GM18867 (cell line): ENCODE data around the gene HMGCLL1.

ENCODE experiments used
- ATAC-seq: cut with Tn5 transposase; IDR thresholded peaks from one replicate; pipeline ENCODE4 v1.9.1; 2021; ENCODE audit warnings: mild to moderate bottlenecking, moderate library complexity; ENCODE audit not compliant: unreplicated experiment

HMGCLL1 gene

GRCh38 chr6:55536391-55536956 lies 42.5 kb downstream of the HMGCLL1 start:
- ATAC-seq: no peak

- no peak for ATAC-seq
Observed at GRCh38 chr6:55531496-55531895, 47.5 kb downstream of the HMGCLL1 start.

DNA sequence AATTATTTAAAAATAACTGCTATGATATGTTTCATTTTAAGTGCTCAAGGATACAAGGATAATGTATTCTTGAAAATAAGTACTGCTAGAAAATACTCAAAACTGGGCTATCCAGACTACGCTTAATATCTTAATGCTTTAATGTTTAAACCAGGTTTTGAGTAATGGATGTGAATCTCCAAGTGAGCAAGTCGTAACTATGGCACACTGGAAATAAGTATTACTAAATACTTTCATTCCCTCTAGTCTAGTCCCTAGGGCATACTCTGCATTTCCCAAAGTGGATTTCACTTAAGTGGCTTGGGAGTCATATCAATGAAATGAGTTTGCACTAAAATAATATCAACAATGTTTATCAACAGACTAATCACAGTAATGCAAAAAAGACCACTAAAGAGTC lies 48.1 kb downstream of the HMGCLL1 start:
- no peak for ATAC-seq

GRCh38 chr6:55528624-55529023 lies 50.4 kb downstream of the HMGCLL1 start:
- ATAC-seq: peak; percentile 99

- ATAC-seq: no peak
Observed at GRCh38 chr6:55524441-55524840, 54.6 kb downstream of the HMGCLL1 start.

DNA sequence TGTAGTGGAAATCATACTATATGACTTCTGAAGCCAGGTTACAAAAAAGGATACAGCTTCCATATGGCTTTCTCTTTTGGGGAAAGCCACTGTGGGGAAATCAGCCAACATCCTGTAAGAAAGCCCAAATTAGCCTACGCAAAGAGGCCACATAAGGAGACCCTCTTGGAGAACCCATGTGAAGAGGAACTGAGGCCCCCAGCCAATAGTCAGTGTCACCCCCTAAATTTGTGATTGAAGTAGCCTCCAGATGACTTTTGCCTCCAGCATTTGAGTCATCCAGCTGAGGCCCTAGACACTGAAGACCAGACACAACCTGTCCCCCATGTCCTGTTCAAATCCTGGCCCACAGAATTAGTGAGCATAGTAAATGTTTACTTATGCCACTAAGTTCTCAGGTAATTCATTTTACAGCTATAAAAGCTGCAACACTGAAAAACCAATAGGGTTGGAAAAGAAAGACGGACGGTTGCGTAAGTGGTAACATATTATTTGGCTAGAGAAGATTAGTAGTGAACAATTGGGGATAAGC lies 60.4 kb downstream of the HMGCLL1 start:
- no peak for ATAC-seq

DNA sequence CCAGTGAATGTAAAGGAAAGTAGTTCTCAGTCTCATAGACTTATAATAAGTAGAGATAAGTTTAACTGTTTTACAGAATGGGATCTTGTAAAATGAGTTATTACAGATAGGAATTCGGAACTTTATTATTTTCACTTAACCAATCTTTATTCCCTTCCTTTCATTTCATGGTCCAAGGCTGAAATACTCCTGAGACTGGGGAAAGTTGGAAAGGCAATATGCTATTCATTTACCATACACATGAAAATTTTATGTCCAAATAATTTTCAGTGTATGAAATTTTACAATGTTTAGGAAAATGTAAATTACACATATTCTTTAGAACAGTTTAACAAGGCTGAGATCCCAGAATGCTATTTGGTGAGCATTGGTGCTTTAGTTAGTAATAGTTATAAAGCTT lies 62.3 kb downstream of the HMGCLL1 start:
- no peak for ATAC-seq

DNA sequence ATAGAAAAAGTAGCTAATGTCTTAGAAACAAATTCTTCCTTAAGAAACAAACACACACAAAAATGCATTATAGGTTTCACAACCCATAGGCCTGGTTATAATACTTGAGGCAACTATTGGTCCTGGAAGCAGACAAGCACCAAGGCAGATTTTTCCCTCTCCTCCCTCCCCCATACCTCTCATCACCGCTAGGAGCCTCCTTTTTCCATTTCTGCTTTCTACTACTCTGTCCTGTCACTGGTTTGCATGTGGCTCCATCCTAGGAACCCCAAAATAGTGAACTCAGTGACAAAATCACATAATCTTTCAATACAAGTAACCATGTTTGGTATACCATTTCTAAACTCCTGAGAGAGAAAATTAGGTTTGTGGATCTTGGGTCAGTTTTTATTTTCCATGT lies 66.1 kb downstream of the HMGCLL1 start:
- ATAC-seq: peak; percentile 36

GRCh38 chr6:55511122-55511800 lies 67.7 kb downstream of the HMGCLL1 start:
- ATAC-seq: no peak

DNA sequence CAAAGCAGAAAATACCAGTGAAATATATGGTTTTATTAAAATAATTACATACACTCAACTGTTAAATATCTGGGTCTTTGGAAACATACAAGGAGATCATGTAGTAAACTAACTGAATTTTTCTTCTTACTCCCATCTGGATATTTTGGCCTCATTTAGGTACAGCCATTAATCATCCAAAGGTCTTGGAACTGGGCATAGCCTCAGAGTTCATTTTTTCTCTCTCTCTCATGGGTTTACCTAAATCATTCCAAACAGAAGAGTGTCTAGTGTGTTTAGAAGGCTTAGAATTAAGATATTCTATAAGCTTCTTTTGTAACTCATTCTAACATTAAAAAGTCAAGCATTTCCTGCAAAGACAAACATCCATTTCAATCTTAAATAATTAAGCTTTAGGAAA lies 79.4 kb downstream of the HMGCLL1 start:
- ATAC-seq: no peak

- ATAC-seq: no peak
Observed at GRCh38 chr6:55497694-55498093, 81.3 kb downstream of the HMGCLL1 start.

DNA sequence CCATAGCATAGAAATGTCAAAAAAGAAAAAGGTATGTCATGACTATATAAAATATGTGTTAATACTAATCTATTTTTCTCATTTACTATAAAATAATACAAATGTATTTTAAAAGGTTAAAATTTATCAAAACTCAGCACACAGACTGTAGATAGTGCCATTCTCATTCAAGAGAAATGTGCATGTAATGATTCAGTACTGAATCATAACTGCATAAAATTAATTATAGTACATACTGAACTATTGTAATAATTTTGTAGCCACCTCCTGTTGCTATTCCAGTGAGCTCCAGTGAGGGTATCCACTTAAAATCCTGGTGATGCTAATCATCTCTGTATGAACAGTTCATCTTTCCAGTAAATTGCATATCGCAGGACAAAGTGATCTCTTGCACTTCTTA lies 82.8 kb downstream of the HMGCLL1 start:
- no peak for ATAC-seq

DNA sequence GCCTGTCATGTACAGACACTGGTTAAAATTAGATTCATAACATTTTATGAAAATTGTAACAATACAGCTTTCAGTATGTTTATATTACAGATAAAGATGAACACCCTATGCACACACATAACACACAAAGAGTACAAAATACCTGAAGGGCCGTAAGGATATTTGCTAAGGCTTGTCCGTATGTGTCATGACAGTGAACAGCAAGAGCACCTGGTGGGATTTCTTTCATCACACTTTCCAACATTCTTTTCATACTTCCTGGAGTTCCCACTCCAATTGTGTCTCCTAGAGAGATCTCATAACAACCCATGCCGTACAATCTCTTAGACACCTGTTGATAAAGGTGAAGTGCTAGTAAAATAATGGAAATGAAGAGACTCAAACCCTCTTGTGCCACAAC lies 83.7 kb downstream of the HMGCLL1 start:
- no peak for ATAC-seq

- no peak for ATAC-seq
Observed at GRCh38 chr6:55494411-55494810, 84.6 kb downstream of the HMGCLL1 start.

DNA sequence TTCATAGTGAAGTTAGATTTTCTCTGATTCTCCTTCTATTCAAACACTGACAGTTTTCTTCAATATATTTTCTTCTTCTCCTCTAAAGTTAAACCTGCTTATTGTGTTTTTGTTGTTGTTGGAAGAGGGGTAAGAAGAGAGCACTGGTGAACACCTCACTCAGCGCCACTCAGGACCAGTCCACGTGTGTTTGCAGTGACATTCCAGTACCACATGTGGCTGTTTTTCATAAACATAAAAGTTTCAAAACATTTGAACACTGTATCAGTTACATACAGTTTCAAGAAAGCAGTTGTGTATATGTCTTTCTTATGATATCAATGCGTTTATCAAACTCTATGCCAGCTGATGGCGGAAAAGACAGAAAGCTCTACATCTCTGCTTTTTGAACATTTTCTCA lies 86.7 kb downstream of the HMGCLL1 start:
- no peak for ATAC-seq

DNA sequence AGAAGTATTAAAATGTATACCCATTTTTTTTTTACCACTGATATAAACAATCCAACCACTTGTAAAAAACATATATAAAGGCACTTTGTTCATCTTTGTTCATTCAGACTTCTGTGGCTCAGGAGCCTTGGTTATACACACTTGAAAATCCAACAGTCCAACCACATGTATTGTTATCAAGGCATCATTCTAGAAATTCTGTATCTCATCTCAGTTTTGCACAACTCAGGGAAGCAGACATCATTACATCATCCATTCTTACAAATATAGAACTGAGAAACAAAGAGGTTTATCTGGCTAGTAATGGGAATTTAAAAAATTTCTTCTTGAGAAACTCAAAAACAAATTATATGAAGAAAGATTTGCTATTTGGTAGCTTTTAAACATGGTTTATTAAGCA lies 88.1 kb downstream of the HMGCLL1 start:
- ATAC-seq: no peak

DNA sequence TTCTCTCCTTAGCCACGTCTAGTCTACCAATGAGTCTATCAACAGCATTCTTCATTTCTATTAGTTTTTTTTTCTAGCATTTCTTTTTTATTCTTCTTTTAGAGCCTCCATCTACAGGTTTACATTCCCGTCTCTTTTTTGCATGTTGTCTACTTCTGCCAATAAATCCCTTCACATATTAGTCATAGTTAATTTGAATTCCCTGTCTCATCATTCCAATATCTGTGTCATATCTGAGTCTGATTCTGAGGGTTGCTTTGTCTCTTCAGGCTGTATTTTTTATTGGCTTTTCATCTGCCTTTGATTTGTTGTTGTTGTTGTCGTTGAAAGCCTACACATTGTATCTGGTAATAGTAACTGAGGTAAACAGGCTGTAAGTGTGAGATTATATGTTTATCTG lies 104.6 kb downstream of the HMGCLL1 start:
- ATAC-seq: no peak

DNA sequence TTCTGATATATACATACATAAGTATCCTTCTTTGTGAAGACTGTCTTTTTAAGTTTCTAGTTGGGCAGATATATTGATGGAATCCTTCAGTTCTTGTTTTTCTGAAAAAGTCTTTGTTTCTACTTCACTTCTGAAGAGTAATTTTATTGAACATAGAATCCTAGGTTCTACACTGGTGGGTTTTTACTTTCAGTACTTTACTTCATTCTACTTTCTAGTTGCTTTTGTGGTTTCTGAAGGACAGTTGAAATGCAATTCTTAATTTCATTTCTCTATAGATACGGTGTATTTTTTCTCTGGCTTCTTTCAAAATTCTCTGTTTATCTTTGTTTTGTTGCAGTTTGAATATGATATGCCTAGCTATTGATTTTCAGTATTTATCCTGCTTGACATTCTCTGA lies 105.3 kb downstream of the HMGCLL1 start:
- peak; percentile 71 for ATAC-seq

DNA sequence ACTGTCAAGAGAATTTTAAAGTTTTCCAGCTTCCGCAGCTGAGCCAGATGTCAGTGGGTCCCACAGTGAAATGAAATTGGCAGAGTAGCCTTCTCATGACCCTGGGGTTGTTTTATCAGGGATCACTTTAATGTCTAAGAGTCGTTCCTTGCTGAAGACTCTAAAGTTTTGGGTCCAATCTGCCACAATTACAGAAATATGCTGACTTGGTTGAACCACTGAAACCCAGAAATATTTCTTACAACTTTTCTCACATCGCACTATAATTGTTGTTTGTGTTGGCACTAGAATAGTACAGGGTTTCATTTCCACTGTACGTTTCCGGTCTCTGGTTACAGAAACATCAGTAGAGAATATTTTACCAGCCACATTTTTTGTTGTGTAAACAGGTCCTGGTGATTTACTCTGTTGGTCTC lies 109.0 kb downstream of the HMGCLL1 start:
- ATAC-seq: no peak

DNA sequence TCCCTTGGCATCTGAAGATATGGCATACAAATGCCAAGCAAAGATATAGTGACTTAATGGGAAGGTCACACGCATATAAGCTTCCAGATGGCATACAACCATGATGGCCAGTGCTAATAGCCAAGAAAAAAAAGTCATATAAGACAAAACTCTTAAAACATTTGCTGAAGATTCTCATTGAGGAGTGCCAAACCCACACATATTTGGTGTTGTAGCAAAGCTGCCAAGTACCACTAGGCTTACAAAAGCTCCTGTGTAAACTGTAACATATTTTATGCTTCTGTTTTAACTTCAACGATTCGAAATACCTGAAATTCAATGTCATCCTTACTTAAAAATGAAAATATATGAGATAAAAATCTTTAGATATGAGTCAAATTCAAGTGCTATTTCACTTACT lies 123.0 kb downstream of the HMGCLL1 start:
- ATAC-seq: no peak

- ATAC-seq: no peak
Observed at GRCh38 chr6:55450005-55450404, 129.0 kb downstream of the HMGCLL1 start.

DNA sequence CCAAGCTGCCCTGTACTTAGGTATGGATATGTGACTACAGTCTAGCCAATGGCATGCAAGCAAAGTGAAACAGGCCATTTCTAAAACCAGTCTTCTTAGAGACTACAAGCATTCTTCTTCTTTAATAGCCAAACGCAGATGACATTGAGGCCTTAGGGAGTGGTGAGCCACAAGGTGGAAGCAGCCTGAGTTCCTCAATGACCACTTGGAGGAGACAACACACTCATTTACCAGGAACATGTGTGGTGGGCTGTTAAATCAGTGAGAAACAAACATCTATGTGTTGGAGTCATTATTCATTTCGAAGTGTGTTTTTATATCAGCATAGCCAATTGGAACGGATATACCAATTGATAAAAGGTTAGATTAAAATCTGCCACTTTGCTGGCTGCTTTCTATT lies 129.8 kb downstream of the HMGCLL1 start:
- ATAC-seq: no peak

GRCh38 chr6:55448451-55448850 lies 130.5 kb downstream of the HMGCLL1 start:
- no peak for ATAC-seq
